HG03460 (cell line): Measurements from ENCODE around the gene NKAIN4.

Experiments used
- ATAC-seq: cut with Tn5 transposase; IDR thresholded peaks from one replicate; pipeline ENCODE4 v1.9.1; 2021; ENCODE audit not compliant: unreplicated experiment

Gene NKAIN4

DNA sequence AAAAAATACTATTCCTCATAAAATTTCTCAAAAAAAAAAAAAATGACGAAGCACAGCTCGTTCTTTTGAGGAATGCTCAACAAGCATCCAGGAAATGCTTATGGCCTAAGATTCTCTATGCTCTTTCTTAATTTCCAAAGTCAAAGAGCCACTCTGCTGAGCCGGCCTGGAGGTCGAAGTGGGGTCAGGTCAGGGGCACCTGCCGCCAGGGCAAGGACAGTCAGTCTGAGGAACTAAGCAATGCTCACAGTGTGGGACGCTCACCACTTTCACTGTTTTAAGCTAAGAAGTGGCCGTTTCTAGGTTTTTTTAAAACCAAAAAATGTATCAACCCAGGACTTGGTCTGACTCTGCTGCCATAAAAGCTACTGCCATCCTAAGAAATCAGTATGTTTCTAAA is 55.7 kb downstream of the NKAIN4 start:
- ATAC-seq: no peak

DNA sequence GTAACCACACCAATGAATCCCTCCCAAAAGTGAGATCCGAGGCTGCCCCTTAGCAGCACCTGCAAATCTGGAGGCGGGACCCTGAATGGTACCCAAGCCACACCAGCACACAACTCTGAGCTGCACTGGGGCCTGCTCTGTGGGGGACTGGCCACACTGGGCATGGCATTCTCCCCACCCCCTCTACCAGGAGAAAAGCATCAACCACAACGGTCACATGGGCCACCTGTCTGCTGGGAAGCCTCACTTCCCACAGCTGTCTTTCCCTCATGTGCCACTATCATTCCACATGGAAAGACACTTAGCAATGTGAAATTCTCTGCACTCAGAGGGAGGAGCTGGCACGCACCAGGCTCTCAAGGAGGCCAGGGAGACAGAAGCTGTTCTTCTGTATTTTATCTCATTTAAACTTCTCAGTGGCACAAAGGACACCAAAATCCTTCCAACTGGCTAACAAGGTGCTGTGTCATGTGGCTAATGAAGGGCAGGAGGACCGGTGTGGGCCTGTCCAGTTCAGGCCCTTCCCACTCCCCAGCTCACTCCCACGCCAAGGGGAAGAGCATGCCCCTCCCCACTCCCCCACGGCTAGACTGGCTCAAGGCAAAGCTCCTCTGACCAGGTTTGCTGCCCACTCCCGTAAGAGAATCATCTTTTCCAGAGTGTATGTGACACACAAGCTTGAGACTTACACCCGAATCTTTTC is 57.3 kb downstream of the NKAIN4 start:
- no peak for ATAC-seq

GRCh38 chr20:63194797-63195173 is 59.5 kb downstream of the NKAIN4 start:
- ATAC-seq: no peak

- no peak for ATAC-seq
These were observed 60.1 kb downstream of the NKAIN4 start for GRCh38 chr20:63194007-63194796.

DNA sequence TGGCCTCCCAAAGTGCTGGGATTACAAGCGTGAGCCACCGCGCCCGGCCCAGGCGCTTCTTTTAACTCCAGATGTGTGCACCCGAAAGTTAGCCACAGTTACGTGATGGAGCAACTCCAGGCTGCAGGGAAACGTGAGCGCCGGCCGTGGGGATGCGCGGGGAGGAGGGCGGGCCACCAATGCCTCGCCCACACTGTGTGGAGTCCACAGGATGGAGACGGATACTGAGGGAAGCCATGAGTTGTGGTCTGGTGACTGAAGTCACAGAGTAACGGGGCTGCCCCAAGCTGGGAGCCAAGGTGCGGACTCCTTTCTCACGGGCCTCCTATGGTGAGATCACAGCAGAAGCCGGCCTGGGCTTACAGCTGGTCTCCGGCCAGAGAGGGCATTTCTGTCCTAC is 61.5 kb downstream of the NKAIN4 start:
- ATAC-seq: no peak

- ATAC-seq: no peak
These were observed 62.9 kb downstream of the NKAIN4 start for GRCh38 chr20:63191400-63191799.

- no peak for ATAC-seq
These were observed 63.4 kb downstream of the NKAIN4 start for GRCh38 chr20:63190828-63191227.
